Vagina (tissue), 2 donors: Measurements from ENCODE around the gene GOLGA1.

ENCODE experiments used
- POLR2A ChIP-seq, 2 donors: fragments of 450-650 bp; IDR thresholded peaks; one replicate each; pipeline ENCODE4 v1.6.1; 2017; ENCODE audit warnings: antibody characterized with exemption in 2 of 2, mild to moderate bottlenecking in 2 of 2, moderate library complexity in 2 of 2
- TF ChIP-seq, protein P1 (sequence below), 3 experiments: fragments of 450-650 bp in 2 of 3; fragments of 200-600 bp in 1 of 3; sonication (generic) in 1 of 3; IDR thresholded peaks; one replicate each; pipeline ENCODE4 v1.5.1; 2017 to 2019; ENCODE audit warnings: antibody characterized with exemption in 3 of 3, mild to moderate bottlenecking in 2 of 3, moderate library complexity in 2 of 3

DNA sequence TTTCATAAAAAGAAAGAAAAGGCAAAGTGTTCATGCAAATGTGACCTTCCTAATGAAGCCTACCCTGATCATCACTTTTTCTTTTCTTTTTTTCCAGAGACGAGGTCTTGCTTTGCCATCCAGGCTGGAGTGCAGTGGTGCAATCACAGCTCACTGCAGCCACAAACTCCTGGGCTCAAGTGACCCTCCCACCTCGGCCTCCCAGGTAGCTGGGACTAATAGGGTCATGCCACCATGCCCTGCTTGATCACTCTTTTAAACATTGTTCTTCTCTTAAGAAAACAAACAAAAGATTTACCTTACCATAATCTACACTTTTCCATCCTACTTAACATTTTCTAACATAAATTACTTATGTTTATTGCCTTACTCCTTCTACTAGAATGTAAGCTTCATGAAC lies 8.5 kb upstream of the GOLGA1 start:
- TF ChIP-seq, protein P1, sequence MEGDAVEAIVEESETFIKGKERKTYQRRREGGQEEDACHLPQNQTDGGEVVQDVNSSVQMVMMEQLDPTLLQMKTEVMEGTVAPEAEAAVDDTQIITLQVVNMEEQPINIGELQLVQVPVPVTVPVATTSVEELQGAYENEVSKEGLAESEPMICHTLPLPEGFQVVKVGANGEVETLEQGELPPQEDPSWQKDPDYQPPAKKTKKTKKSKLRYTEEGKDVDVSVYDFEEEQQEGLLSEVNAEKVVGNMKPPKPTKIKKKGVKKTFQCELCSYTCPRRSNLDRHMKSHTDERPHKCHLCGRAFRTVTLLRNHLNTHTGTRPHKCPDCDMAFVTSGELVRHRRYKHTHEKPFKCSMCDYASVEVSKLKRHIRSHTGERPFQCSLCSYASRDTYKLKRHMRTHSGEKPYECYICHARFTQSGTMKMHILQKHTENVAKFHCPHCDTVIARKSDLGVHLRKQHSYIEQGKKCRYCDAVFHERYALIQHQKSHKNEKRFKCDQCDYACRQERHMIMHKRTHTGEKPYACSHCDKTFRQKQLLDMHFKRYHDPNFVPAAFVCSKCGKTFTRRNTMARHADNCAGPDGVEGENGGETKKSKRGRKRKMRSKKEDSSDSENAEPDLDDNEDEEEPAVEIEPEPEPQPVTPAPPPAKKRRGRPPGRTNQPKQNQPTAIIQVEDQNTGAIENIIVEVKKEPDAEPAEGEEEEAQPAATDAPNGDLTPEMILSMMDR (IDR thresholded peaks at IDR 0.05) = no peak
- no peak for TF ChIP-seq POLR2A (IDR thresholded peaks at IDR 0.05)
